RWPE2 (cell line): Measurements from ENCODE around the gene CHD2.
"Not testable (repeated sequence)": the region's sequence is repeated elsewhere in the genome, so short reads cannot be mapped to it uniquely, and the experiment has no call there.

Experiments used
- ATAC-seq: fragments of 200-7000 bp; cut with Tn5 transposase; 3 replicates; pipeline ENCODE4 v1.9.1; 2021; ENCODE audit warnings: low read depth
- DNase-seq: peaks from one replicate; pipeline ENCODE4 v3.0.0-alpha.2; 2020; ENCODE audit warnings: low spot score
- H3K27ac ChIP-seq: fragments of 450-650 bp; 2 replicates; pipeline ENCODE4 v1.5.1; 2017; ENCODE audit warnings: mild to moderate bottlenecking; ENCODE audit not compliant: poor library complexity, severe bottlenecking
- H3K27me3 ChIP-seq: fragments of 250-450 bp; sonication (Bioruptor Pico); 2 replicates; pipeline ENCODE4 v1.5.1; 2021; ENCODE audit warnings: mild to moderate bottlenecking, moderate library complexity; ENCODE audit not compliant: insufficient read depth, poor library complexity, severe bottlenecking
- H3K36me3 ChIP-seq: fragments of 250-450 bp; sonication (Bioruptor Pico); 2 replicates; pipeline ENCODE4 v1.5.1; 2020; ENCODE audit warnings: low read depth, mild to moderate bottlenecking, moderate library complexity
- H3K4me1 ChIP-seq: fragments of 250-450 bp; sonication (Bioruptor Pico); 2 replicates; pipeline ENCODE4 v1.5.1; 2021; ENCODE audit warnings: mild to moderate bottlenecking, moderate library complexity; ENCODE audit not compliant: insufficient read depth, poor library complexity, severe bottlenecking
- H3K4me3 ChIP-seq: fragments of 250-450 bp; sonication (Bioruptor Pico); 2 replicates; pipeline ENCODE4 v1.5.1; 2021; ENCODE audit warnings: mild to moderate bottlenecking, moderate library complexity; ENCODE audit not compliant: severe bottlenecking
- H3K9me3 ChIP-seq: fragments of 250-450 bp; sonication (Bioruptor Pico); 2 replicates; pipeline ENCODE4 v1.5.1; 2021; ENCODE audit warnings: mild to moderate bottlenecking, moderate library complexity; ENCODE audit not compliant: severe bottlenecking
- CTCF ChIP-seq: fragments of 450-650 bp; IDR thresholded peaks from one replicate; pipeline ENCODE4 v1.5.1; 2017; ENCODE audit warnings: mild to moderate bottlenecking, moderate library complexity; ENCODE audit not compliant: poor library complexity, severe bottlenecking

Gene CHD2

GRCh38 chr15:93036951-93037819, 137.1 kb downstream of the CHD2 start:
- peak; percentile 36 for TF ChIP-seq CTCF
- Histone ChIP-seq H3K36me3 (no peaks in the 10 kb centered on the region), H3K4me3 (no peak overlapping the region), H3K4me1 (no peaks in the 10 kb centered on the region), H3K9me3 (no peaks in the 10 kb centered on the region), H3K27me3 (no peaks in the 10 kb centered on the region), H3K27ac (no peak overlapping the region)
- peak; percentile 76 for ATAC-seq
- peak; percentile 72 for DNase-seq

GRCh38 chr15:93037820-93038705, 137.9 kb downstream of the CHD2 start:
- H3K36me3 ChIP-seq, result no peaks in the 10 kb centered on the region
- H3K27ac ChIP-seq, result no peak overlapping the region
- no peak for TF ChIP-seq CTCF
- H3K9me3 ChIP-seq, result no peaks in the 10 kb centered on the region
- ATAC-seq, result no peak
- no peaks in the 10 kb centered on the region for H3K27me3 ChIP-seq
- peak; percentile 55 for DNase-seq
- no peaks in the 10 kb centered on the region for H3K4me1 ChIP-seq
- H3K4me3 ChIP-seq, result no peak overlapping the region

GRCh38 chr15:93039562-93040287, 139.6 kb downstream of the CHD2 start:
- DNase-seq, result peak; percentile 32
- H3K4me3 ChIP-seq, H3K9me3 ChIP-seq, H3K36me3 ChIP-seq, H3K27me3 ChIP-seq, H3K4me1 ChIP-seq, ATAC-seq, H3K27ac ChIP-seq: not testable (repeated sequence)

GRCh38 chr15:93040288-93041158, 140.4 kb downstream of the CHD2 start:
- peak; percentile 58 for DNase-seq
- no peak overlapping the region for H3K4me3 ChIP-seq

More at GRCh38 chr15:93040288-93041158, 140.4 kb downstream of the CHD2 start:
- Histone ChIP-seq H3K36me3 (no peaks in the 10 kb centered on the region), H3K27me3 (no peaks in the 10 kb centered on the region), H3K9me3 (no peaks in the 10 kb centered on the region), H3K27ac (no peak overlapping the region), H3K4me1 (no peaks in the 10 kb centered on the region)
- TF ChIP-seq CTCF, result no peak
- no peak for ATAC-seq
